Suprapubic skin (tissue), 4 donors: ENCODE results near the gene FBXL3.

Experiments used
- EP300 ChIP-seq: sonication (generic); formaldehyde crosslinking; IDR thresholded peaks from one replicate; pipeline ENCODE4 v1.6.1; 2017; ENCODE audit warnings: antibody characterized with exemption
- POLR2A ChIP-seq, 2 donors: fragments of 450-650 bp; IDR thresholded peaks; one replicate each; pipeline ENCODE4 v1.6.1; 2017; ENCODE audit warnings: antibody characterized with exemption in 2 of 2, mild to moderate bottlenecking in 2 of 2, moderate library complexity in 2 of 2
- POLR2AphosphoS5 ChIP-seq, 3 donors: sonication (generic); formaldehyde crosslinking; IDR thresholded peaks; one replicate each; pipeline ENCODE4 v1.6.1; 2017; ENCODE audit warnings: antibody characterized with exemption in 3 of 3
- TF ChIP-seq, protein P1 (sequence below), 2 donors: fragments of 200-600 bp in 1 of 2; fragments of 450-650 bp in 1 of 2; sonication (generic) in 1 of 2; IDR thresholded peaks; one replicate each; pipeline ENCODE4 v1.5.1; 2016 to 2019; ENCODE audit warnings: antibody characterized with exemption in 2 of 2, mild to moderate bottlenecking in 1 of 2, moderate library complexity in 1 of 2

- TF ChIP-seq POLR2AphosphoS5 (IDR thresholded peaks at IDR 0.05) = no peak
- TF ChIP-seq POLR2A (IDR thresholded peaks at IDR 0.05) = no peak
- no peak for TF ChIP-seq EP300
- TF ChIP-seq, protein P1, sequence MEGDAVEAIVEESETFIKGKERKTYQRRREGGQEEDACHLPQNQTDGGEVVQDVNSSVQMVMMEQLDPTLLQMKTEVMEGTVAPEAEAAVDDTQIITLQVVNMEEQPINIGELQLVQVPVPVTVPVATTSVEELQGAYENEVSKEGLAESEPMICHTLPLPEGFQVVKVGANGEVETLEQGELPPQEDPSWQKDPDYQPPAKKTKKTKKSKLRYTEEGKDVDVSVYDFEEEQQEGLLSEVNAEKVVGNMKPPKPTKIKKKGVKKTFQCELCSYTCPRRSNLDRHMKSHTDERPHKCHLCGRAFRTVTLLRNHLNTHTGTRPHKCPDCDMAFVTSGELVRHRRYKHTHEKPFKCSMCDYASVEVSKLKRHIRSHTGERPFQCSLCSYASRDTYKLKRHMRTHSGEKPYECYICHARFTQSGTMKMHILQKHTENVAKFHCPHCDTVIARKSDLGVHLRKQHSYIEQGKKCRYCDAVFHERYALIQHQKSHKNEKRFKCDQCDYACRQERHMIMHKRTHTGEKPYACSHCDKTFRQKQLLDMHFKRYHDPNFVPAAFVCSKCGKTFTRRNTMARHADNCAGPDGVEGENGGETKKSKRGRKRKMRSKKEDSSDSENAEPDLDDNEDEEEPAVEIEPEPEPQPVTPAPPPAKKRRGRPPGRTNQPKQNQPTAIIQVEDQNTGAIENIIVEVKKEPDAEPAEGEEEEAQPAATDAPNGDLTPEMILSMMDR (IDR thresholded peaks at IDR 0.05) = no peak
These were observed 10.6 kb downstream of the FBXL3 start for GRCh38 chr13:77016251-77016812.
